Activated naive CD4-positive, alpha-beta T cell treated with anti-CD3 and anti-CD28 coated beads, Interleukin-2, amount 50 U/mL, for 72 hours (primary cell): ENCODE measurements around the gene CDC20. TPM values are rescaled to one million over a fixed set of nuclear protein-coding genes. Genes with fewer than 3 reads are reported as not detected.
A peak's percentile ranks its signal among the peaks of the same experiment; 100 is the strongest.
"Not testable (repeated sequence)": the region's sequence is repeated elsewhere in the genome, so short reads cannot be mapped to it uniquely, and the experiment has no call there.

Source experiments
- ATAC-seq, 2 donors: fragments of 150-1000 bp; cut with Tn5 transposase; 2 replicates each; pipeline ENCODE4 v1.10.0; 2021; ENCODE audit warnings: mild to moderate bottlenecking in 2 of 2, moderate library complexity in 2 of 2
- DNase-seq, 2 donors: peaks; one replicate each; pipeline ENCODE4 v3.0.0; 2021 to 2022; ENCODE audit warnings: low spot score in 2 of 2
- H3K27ac Mint-ChIP-seq, 2 donors: one replicate each; pipeline ENCODE4 v1.8.0; 2022; ENCODE audit warnings: mild to moderate bottlenecking in 2 of 2, mixed read lengths in 2 of 2
- H3K36me3 Mint-ChIP-seq, 2 donors: one replicate each; pipeline ENCODE4 v1.8.0; 2022; ENCODE audit warnings: mixed read lengths in 2 of 2
- H3K9me3 Mint-ChIP-seq, 2 donors: one replicate each; pipeline ENCODE4 v1.8.0; 2022; ENCODE audit warnings: mixed read lengths in 2 of 2
- total RNA-seq, 2 donors: library from RNA; stranded (reverse); gene quantifications; one replicate each; pipeline ENCODE4 v1.2.3, GENCODE V29; 2022

The CDC20 gene
- total RNA-seq, 2 donors from 2014 or later = 127 to 328 TPM

- Mint-ChIP-seq H3K36me3 (peaks cover 22 to 26% of the 10 kb centered on the region in 2 donors), H3K27ac (peak overlapping the region in 1 of 2 donors; percentile 56), H3K9me3 (no peaks in the 10 kb centered on the region)
- ATAC-seq (no peak), DNase-seq (no peak)
Observed at GRCh38 chr1:43386676-43387075, 27.9 kb downstream of the CDC20 start.

- no peak for ATAC-seq
- peaks cover 17 to 26% of the 10 kb centered on the region in 2 donors for H3K36me3 Mint-ChIP-seq
- no peak for DNase-seq
- peak overlapping the region; percentile 98 to 100 for H3K27ac Mint-ChIP-seq
- H3K9me3 Mint-ChIP-seq = no peaks in the 10 kb centered on the region
Observed at GRCh38 chr1:43387976-43388599, 29.3 kb downstream of the CDC20 start.

DNA sequence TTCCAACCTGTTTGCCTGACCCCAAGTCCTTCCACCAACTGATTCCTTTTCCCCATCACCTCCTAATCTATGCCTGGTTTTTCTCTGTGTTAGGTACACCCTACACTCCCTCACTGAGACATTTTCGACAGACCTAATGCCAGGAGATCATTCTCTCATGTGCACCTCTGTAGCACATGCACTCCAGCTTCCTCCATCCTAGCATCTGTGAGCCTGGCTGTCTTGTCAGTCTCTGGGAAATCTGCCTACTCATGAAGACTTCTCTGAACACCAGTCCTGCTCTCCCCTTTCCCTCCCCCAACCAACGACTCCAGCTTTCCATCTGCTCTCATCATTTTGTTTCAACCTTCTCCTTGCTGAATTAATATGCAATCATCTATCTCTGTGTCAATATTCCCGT, 29.8 kb downstream of the CDC20 start:
- peaks cover 12 to 26% of the 10 kb centered on the region in 2 donors for H3K36me3 Mint-ChIP-seq
- H3K9me3 Mint-ChIP-seq = no peaks in the 10 kb centered on the region
- DNase-seq (no peak), ATAC-seq (no peak)
- peak overlapping the region; percentile 98 to 100 for H3K27ac Mint-ChIP-seq

- H3K27ac Mint-ChIP-seq = peak within 1 kb of the TSS; percentile 98 to 100
- no peaks in the 10 kb centered on the region for H3K9me3 Mint-ChIP-seq
- DNase-seq = peak; percentile 87 to 96
- peaks cover 12 to 26% of the 10 kb centered on the region in 2 donors for H3K36me3 Mint-ChIP-seq
- ATAC-seq = peak; percentile 97 to 99
Observed at GRCh38 chr1:43389326-43390313, 30.8 kb downstream of the CDC20 start, which contains the start of the genes MED8 and SZT2. Gene MED8 (minus strand): TSS chr1:43389800. CDS start chr1:43389764, 36 bp downstream. Gene SZT2 (plus strand): TSS chr1:43389899. CDS start chr1:43389969, 70 bp downstream.

- peaks cover 7 to 11% of the 10 kb centered on the region in 2 donors for H3K36me3 Mint-ChIP-seq
- H3K9me3 Mint-ChIP-seq = no peaks in the 10 kb centered on the region
- no peak for ATAC-seq
- H3K27ac Mint-ChIP-seq = peak overlapping the region in 1 of 2 donors; percentile 18
- DNase-seq = no peak
Observed at GRCh38 chr1:43392702-43393101, 33.9 kb downstream of the CDC20 start.

DNA sequence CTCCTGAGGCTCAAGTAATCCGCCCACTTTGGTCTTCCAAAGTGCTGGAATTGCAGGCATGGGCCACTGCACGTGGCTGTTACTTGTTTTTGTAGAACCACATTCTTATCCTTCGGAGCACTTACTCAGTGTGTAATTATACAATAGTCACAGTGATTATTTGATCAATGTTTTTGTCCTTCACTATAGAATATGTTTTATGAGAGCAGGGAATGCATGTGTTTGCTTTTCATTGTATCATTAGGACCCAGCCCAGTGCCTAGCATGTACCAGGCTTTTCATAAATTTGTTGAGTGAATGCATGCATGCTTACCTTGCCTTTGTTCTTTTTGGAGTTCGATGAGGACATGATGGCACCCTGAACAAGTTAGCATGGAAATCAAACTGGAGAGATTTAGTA, 36.7 kb downstream of the CDC20 start:
- Mint-ChIP-seq H3K9me3 (no peaks in the 10 kb centered on the region), H3K36me3 (no peaks in the 10 kb centered on the region), H3K27ac (peak overlapping the region in 1 of 2 donors; percentile 42)
- DNase-seq = no peak
- no peak for ATAC-seq

DNA sequence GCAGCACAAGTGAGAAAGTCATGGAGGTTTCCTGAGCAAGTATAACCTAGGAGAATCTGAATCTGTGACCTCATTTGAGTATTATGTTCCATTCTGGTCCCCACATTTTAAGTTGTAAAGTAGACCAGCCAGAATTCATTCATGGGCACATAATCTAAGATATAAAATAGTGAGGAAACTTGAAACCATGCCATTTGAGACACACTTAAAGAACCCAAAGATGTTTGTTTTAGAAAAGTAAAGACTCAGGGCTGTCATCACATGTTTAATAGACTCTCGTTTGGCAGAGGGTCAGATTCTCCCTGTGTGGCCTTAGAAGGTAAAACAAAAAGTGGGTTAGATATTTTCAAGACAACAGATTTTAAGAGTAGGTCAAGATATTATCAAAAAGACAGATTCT, 37.3 kb downstream of the CDC20 start:
- DNase-seq (no peak), ATAC-seq (no peak)
- no peak overlapping the region for H3K27ac Mint-ChIP-seq
- no peaks in the 10 kb centered on the region for H3K9me3 Mint-ChIP-seq
- no peaks in the 10 kb centered on the region for H3K36me3 Mint-ChIP-seq

- DNase-seq (no peak), ATAC-seq (no peak)
- Mint-ChIP-seq H3K27ac (no peak overlapping the region), H3K9me3 (no peaks in the 10 kb centered on the region), H3K36me3 (peaks cover 3% of the 10 kb centered on the region in 2 donors)
Observed at GRCh38 chr1:43398227-43398626, 39.4 kb downstream of the CDC20 start.

GRCh38 chr1:43400441-43400840, 41.7 kb downstream of the CDC20 start:
- ATAC-seq, DNase-seq, H3K9me3 Mint-ChIP-seq, H3K27ac Mint-ChIP-seq: not testable (repeated sequence)
- H3K36me3 Mint-ChIP-seq = peaks cover 7 to 12% of the 10 kb centered on the region in 2 donors

- no peak for ATAC-seq
- DNase-seq = no peak
- Mint-ChIP-seq H3K9me3 (no peaks in the 10 kb centered on the region), H3K27ac (no peak overlapping the region), H3K36me3 (peaks cover 12 to 14% of the 10 kb centered on the region in 2 donors)
Observed at GRCh38 chr1:43402089-43402865, 43.5 kb downstream of the CDC20 start.

DNA sequence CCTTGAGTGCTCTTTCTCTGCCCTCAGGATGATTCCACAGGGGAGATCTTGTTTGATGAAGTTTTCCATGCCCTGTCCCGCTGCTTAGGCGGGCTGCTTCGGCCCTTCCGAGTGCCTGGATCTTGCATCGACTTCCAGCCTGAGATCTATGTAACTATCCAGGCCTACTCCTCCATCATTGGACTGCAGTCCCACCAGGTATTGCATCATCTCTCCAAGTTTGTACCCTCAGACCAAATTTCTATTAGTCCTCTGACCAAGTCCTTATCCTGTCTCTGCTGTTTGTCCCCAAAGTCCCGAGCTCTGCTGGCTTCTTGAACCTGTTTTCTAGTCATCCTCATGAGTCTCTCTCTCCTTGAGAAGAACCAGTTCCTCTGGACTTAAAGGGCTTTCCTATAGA, 45.6 kb downstream of the CDC20 start:
- H3K9me3 Mint-ChIP-seq = no peaks in the 10 kb centered on the region

DNA sequence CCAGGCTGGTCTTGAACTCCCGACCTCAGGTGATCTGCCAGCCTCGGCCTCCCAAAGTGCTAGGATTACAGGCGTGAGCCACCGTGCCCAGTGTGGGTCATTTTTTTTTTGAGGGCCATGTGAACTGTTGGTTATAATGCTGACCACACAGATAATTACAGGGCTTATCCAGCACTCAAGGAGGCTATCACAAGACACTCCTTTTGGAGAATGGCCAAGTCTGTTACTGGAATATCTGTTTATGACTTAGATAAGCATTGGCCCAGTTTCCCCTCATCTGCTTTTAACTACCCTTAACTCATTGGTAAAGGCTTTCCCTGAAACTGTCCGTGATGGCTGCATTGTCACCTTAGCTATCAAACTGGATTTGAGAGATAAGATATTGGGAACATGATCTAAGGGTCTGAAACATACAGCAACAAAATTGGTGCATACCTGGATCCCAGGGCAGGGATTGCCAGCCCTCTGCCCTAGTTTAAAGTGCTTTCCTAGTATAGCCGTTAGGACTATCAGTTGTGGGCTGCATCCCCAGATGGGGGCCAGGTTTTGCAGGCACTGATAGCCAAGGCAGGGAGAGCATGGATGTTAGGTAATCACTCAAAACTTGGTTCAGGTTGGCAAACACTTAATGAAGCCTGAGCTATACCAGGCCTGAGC, 46.6 kb downstream of the CDC20 start:
- no peaks in the 10 kb centered on the region for H3K9me3 Mint-ChIP-seq
- H3K36me3 Mint-ChIP-seq = peaks cover 12 to 20% of the 10 kb centered on the region in 2 donors
- no peak for DNase-seq
- no peak overlapping the region for H3K27ac Mint-ChIP-seq
- no peak for ATAC-seq

More for the DNA sequence above, 45.6 kb downstream of the CDC20 start:
- peaks cover 12 to 20% of the 10 kb centered on the region in 2 donors for H3K36me3 Mint-ChIP-seq
- no peak overlapping the region for H3K27ac Mint-ChIP-seq
- ATAC-seq (no peak), DNase-seq (no peak)

DNA sequence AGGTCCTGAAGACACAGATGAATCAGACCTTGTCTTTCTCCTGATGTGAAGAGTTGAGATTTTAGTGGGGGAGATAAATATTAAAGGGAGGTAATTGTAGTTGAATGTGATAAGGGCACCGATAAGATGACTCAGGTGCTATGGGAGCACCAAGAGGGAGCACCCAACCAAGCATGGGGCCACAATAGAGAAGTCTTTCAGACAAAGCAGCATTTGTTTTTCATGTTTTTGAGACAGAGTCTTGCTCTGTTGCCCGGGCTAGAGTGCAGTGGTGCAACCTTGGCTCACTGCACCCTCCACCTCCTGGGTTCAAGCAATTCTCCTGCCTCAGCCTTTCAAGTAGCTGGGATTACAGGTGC, 47.1 kb downstream of the CDC20 start:
- DNase-seq (no peak), ATAC-seq (no peak)
- H3K9me3 Mint-ChIP-seq = no peaks in the 10 kb centered on the region
- H3K36me3 Mint-ChIP-seq = peaks cover 12 to 20% of the 10 kb centered on the region in 2 donors
- H3K27ac Mint-ChIP-seq = no peak overlapping the region

DNA sequence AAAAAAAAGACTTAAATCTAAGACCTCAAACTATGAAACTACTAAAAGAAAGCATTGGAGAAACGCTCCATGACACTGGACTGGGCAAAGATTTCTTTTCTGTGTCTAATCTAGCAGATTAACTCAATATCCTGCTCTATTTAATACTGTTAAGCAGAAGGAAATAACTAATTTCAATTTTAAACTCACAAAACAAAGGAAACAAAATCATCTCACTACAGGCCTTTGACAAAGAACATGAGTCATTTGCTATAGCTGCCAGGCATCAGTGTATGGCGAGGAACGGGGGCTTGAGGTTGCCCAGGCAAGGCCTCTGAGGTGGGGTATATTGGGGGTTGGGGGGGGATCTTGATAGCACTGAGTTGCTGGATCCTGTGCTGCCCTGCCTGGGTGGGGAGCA, 51.8 kb downstream of the CDC20 start:
- DNase-seq = no peak
- no peak for ATAC-seq
- Mint-ChIP-seq H3K36me3 (peaks cover 0 to 17% of the 10 kb centered on the region in 2 donors), H3K9me3 (no peaks in the 10 kb centered on the region), H3K27ac (no peak overlapping the region)
